Measurements from ENCODE around the gene PRSS50.
A peak's percentile ranks its signal among the peaks of the same experiment; 100 is the strongest.

The PRSS50 gene

DNA sequence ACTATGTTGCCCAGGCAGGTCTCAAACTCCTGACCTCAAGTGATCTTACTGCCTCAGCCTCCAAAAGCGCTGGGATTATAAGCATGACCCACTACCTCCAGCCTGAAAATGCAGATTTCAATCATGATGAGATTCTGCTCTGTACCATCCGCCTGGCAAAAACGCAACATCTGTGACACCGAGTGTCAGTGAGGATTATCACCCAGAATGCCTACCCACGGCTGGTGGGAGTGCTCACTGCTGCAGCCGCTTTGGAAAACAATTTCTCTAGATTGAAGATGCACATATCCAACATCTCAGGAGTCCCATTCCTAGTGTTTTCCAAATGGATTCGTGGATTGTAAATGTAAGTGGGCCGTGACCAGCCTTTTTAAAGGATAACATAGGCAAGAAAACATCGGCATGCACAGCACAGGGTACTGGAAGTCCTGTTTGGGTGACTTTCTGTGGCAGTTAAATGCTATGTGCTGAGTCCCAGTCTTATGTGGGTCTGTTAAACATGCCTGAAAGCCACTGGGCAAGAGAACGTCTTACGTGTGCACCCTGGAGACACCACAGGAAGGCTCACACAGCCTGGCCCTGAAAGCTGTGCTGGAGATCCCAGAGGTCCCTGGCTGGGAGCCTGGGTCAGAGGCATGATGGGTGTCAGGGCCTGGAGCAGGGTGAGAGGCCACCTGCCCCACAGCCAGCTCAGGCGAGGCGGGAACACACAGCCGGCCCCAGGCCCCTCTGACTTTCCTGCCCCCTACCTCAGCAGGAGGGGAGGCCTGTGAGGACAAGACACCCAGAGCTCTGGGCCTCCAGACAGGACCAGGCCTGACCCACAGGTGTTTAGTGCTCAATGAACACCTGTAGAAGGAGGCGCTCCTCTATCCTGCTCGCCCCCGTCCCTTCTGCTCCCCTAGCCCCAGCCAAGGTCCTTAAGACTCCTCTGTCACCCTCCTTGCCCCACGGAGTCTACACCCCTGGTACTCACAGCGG, 918 bp downstream of the PRSS50 start:
- POLR2A ChIA-PET = no interaction called here
- DNase-seq (ENCODE audit: extremely low spot score) = no peak
- CTCF ChIA-PET = interaction anchor here (1.1 kb wide), 1 partner anchor 11 kb away, joined by 4 read pairs; no protein-coding TSS in a partner anchor
- TF ChIP-seq, protein P1, sequence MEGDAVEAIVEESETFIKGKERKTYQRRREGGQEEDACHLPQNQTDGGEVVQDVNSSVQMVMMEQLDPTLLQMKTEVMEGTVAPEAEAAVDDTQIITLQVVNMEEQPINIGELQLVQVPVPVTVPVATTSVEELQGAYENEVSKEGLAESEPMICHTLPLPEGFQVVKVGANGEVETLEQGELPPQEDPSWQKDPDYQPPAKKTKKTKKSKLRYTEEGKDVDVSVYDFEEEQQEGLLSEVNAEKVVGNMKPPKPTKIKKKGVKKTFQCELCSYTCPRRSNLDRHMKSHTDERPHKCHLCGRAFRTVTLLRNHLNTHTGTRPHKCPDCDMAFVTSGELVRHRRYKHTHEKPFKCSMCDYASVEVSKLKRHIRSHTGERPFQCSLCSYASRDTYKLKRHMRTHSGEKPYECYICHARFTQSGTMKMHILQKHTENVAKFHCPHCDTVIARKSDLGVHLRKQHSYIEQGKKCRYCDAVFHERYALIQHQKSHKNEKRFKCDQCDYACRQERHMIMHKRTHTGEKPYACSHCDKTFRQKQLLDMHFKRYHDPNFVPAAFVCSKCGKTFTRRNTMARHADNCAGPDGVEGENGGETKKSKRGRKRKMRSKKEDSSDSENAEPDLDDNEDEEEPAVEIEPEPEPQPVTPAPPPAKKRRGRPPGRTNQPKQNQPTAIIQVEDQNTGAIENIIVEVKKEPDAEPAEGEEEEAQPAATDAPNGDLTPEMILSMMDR (IDR thresholded peaks at IDR 0.05; ENCODE audit: control extremely low read depth, extremely low read depth, low read depth, missing control alignments) = no peak

DNA sequence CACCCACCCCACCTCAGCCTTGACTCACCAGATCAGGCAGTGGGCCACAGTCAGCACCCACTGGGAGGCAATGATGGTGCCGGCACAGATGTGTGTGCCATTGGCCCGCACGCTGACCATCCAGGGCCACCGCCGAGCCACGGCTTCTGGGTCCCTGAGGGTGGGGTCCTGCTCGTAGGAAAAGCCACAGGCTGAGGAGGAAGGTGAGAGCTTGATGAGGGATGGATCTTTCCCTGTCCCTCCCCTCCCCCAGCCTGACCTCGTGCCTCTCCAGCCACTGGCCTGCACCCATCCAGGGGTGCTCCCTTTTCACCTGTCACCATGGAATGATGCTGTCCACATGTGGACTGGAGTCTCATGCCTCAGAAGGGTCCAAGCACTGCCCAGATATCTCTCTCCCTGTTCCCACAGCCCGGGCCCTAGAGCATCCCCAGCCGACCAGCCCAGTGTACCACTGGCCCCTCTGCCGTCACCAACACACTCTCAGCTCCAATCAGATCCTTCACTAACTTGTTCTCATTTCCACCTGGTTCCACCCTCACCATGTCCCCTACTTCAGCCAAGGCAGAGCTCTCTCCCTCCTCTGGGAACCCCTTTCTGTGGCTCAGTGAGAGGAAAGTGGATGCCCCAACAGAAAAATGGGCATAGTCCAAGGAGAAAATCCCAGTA, 2.0 kb downstream of the PRSS50 start:
- POLR2A ChIA-PET = no interaction called here
- TF ChIP-seq, protein P1 (IDR thresholded peaks at IDR 0.05; ENCODE audit: control extremely low read depth, extremely low read depth, low read depth, missing control alignments) = no peak
- no peak for DNase-seq (ENCODE audit: extremely low spot score)
- CTCF ChIA-PET = interaction anchor here (0.8 to 2.2 kb wide), 7 partner anchors 9 to 194 kb away, joined by 3 to 8 read pairs (median 4); no protein-coding TSS in a partner anchor

DNA sequence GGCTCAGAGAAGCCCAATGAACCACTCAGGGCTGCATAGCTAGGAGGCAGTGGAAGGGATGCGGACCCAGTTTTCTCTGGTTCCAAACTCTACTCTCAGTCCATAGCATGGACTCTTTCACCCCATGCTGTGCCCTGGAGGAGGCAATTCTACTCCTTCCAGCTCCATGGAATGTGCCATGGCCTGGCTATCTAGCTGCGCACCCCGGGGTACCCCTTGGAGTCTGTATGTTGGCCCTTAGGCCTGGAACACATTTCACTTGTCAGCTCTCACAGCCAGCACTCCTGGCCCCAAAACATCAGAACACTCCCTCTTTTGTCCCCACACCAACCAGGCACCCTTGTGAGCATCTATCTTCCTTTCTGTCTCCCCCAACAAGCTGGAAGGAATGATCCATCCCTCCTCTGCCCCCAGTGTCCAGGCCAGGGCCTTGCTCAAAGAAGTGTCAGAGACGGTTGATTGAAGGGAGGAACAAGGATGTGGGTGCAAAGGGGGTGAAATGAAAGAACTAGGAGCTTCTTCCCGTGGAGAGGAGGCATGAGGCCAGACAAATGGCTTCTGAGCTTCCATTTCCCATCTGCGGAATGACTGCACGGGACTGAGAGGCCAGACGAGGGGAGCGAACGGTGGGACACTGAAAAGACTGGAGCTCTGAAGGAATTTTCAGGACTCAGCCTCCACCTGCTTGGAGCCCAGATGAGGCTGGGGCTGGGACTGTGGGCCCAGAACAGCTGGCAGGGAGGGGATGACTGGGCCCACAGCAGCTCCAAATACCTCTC, 2.8 kb downstream of the PRSS50 start:
- CTCF ChIA-PET = interaction anchor here (0.8 to 2.2 kb wide), 9 partner anchors 9 to 195 kb away, joined by 3 to 8 read pairs (median 4); no protein-coding TSS in a partner anchor
- TF ChIP-seq, protein P1 (IDR thresholded peaks at IDR 0.05; ENCODE audit: control extremely low read depth, extremely low read depth, low read depth, missing control alignments) = no peak
- no peak for DNase-seq (ENCODE audit: extremely low spot score)
- POLR2A ChIA-PET = no interaction called here

DNA sequence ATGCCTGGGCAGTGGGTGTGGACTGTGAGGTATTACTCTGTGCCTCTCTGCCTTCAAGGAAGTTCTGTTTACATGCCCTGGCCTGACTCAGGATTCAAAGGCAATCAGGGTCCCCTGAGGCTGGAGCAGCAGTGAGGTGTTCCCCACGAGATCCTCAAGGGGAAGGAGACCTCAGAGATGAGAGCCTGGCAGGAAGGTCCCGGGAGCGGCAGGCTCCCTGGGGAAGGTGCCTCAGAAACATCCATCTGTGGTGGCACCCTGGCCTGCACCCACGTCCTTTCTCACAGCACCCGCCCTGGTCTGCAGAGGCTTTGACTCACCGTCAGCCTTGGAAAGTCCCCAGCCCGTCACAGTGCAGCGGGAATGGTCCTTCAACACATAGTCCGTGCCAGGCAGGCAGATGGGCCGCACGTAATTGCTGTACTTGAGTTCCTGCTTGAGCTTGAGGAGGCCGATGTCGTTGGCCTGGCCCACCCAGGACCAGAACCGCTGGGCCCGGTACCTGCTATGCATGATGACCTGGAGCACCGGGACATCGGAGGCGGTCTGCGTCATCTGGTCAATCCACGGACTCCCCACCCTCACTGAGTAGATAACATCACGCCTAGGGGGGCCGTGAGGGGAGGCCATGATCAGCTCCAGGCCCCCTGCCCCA, 3.6 kb downstream of the PRSS50 start:
- TF ChIP-seq, protein P1 (IDR thresholded peaks at IDR 0.05; ENCODE audit: control extremely low read depth, extremely low read depth, low read depth, missing control alignments) = no peak
- peak; percentile 76 for DNase-seq (ENCODE audit: extremely low spot score)
- CTCF ChIA-PET = interaction anchor here (1.1 to 2.2 kb wide), 5 partner anchors 8 to 181 kb away, joined by 3 to 8 read pairs (median 5); no protein-coding TSS in a partner anchor
- POLR2A ChIA-PET = no interaction called here

DNA sequence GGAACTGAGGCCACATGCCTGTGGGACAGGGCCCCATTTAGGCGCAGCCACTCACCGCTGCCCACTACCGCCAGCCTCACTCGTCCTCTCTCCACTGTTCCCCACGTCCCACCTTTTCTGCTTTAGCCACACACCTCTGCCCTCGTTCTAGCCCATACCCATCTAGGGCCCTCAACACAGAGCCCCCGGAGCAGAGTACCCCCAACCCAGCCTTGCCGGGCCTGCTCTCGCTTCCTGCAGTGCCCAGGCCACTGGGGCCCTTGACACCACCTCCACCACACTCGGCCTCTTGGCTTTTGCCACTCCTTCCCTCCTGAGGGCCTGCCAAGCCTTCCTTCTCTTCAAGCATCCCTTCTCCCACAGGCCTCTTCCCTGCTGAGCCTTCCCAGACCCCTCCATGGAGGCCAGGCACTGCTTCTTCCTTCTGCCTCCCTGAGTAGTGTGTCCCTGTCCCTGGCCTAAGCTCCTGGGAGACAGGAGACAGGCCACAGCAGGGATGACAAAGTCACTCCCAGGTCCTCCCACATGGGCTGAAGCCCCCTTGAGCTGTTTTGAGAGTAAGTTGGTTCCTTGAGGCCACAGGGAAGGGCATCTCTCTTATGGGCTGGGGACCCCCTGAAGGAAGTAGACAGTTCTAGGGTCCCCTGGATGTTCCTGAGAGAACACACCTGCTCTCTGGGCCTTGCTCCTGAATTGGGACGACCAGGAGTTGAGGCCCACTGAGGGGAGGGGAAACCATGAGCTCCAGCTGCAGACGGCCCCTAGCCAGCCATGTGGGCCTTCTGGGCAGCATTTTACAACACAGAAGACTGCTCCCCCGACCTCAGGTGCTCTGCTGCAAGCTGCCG, 4.4 kb downstream of the PRSS50 start:
- ChIA-PET CTCF (interaction anchor here (2.2 kb wide), 1 partner anchor 10 kb away, joined by 7 read pairs; no protein-coding TSS in a partner anchor), POLR2A (no interaction called here)
- TF ChIP-seq, protein P1 (IDR thresholded peaks at IDR 0.05; ENCODE audit: control extremely low read depth, extremely low read depth, low read depth, missing control alignments) = no peak
- no peak for DNase-seq (ENCODE audit: extremely low spot score)

Data from GM10248 (cell line).